Keratinocyte (primary cell): ENCODE measurements around the gene PAX3.

Experiments used
- CTCF ChIP-seq, 3 experiments: IDR thresholded peaks in 1 of 3; conservative IDR thresholded peaks in 1 of 3; optimal IDR thresholded peaks in 1 of 3; 2 replicates in 2 of 3; 3 replicates in 1 of 3; pipeline versions ENCODE3 to v1.5.1; 2011; ENCODE audit warnings: low read length in 3 of 3, mild to moderate bottlenecking in 3 of 3, moderate library complexity in 2 of 3, control low read depth in 1 of 3, inconsistent platforms in 1 of 3; ENCODE audit not compliant: insufficient read depth in 2 of 3; ENCODE audit errors: extremely low read depth in 1 of 3
- EZH2 ChIP-seq: IDR thresholded peaks from one replicate; pipeline ENCODE4 v1.6.1; 2012; ENCODE audit warnings: inconsistent platforms, mild to moderate bottlenecking, low read length, moderate library complexity

GRCh38 chr2:222311319-222311977, 12.7 kb upstream of the PAX3 start:
- TF ChIP-seq CTCF (optimal IDR thresholded peaks at IDR 0.05 in 1 of 3, IDR thresholded peaks at IDR 0.05 in 1 of 3, conservative IDR thresholded peaks at IDR 0.05 in 1 of 3; ENCODE audit: extremely low read depth in 1 of 3, insufficient read depth in 2 of 3, low read length in 3 of 3) (no peak), EZH2 (no peak)
